Measurements from ENCODE around the gene FRS3.

- TF ChIP-seq CTCF (IDR thresholded peaks at IDR 0.05 in 2 of 3, conservative IDR thresholded peaks at IDR 0.05 in 1 of 3; ENCODE audit: borderline replicate concordance in 1 of 3, insufficient read depth in 1 of 3, low read depth in 2 of 3, low read length in 2 of 3) (no peak), EGR1 (IDR thresholded peaks at IDR 0.05; ENCODE audit: low read depth) (no peak), ELF1 (IDR thresholded peaks at IDR 0.05; ENCODE audit: borderline replicate concordance, low read depth) (no peak)
Observed at GRCh38 chr6:41815587-41815986, 35.9 kb upstream of the FRS3 start.
